ELF-1 (cell line): ENCODE measurements around the gene SPATA17.

Experiments used
- DNase-seq: peaks from one replicate; pipeline ENCODE4 v3.0.0-alpha.2; 2016; ENCODE audit warnings: low read depth, low spot score

SPATA17 gene

GRCh38 chr1:217674028-217674729, 43.0 kb downstream of the SPATA17 start:
- no peak for DNase-seq

DNA sequence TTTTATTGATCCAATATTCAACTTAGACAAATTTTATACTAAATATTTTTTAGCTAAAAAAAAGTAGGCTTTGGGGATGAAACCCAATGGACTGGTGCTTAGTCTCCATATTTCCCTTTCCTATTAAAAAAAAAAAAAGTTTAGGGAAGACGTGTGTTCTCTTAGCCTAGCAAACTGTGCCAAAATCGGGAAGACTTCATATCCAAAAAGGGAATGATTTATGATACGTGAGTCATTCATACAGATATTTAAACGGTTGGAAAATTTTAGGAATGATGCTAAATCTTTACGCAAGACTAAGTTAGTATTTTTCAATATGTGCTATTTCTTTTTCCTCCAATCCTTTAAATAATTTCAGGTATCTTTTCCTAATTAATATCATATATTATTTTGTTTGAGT, 50.7 kb downstream of the SPATA17 start:
- DNase-seq, result no peak

DNA sequence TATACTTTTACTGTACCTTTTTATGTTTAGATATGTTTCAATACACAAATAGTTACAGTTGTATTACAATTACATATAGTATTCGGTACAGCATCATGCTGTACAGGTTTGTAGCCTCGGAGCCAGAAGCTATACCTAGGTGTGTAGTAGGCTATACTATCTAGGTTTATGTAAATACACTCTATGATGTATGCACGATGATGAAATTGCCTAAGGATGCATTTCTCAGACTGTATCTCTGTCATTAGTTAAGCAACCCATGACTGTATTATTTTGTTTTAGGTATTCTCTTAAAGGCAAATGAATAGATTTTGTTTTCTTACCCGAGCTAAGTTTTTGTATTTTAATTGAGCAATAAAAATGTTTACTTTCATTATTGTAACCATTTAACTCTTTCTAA, 56.4 kb downstream of the SPATA17 start:
- no peak for DNase-seq

DNA sequence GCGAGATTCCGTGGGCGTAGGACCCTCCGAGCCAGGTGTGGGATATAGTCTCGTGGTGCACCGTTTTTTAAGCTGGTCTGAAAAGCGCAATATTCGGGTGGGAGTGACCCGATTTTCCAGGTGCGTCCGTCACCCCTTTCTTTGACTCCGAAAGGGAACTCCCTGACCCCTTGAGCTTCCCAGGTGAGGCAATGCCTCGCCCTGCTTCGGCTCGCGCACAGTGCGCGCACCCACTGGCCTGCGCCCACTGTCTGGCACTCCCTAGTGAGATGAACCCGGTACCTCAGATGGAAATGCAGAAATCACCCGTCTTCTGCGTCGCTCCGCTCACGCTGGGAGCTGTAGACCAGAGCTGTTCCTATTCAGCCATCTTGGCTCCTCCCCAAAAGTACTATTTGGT, 65.0 kb downstream of the SPATA17 start:
- peak; percentile 20 for DNase-seq

DNA sequence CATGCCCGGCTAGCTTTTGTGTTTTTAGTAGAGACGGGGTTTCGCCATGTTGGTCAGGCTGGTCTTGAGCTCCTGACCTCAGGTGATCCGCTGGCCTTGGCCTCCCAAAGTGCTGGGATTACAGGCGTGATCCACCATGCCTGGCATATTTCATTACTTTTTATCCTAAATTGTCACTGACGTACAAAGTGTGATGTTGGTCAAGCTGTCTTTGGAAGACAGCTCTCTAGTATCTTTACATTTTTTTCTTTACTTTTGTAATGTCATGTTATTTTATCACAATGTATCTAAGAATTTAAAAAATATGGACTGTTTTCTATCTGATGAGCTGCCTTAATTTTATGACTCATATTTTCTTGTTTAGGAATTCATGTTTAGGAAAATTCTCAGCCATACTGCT, 72.2 kb downstream of the SPATA17 start:
- DNase-seq, result no peak

GRCh38 chr1:217712925-217713597, 81.9 kb downstream of the SPATA17 start:
- no peak for DNase-seq

DNA sequence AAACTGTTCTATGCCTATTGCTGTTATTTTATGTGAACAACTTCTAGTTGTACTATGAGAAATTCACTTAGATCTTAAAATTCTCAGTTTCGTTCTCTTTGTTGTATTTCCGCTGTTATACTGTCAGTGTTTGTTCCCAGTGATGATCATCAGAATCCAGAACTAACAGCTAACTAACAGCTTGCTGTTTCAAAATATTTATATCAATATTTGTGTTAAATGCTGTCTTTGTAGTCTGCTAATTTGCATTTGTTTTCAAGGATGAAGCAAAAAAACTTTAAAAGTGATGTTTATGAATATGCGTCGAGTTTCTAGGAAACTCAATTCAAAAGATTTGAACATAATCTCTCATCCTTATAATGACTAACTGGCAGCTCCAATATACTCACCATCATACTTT, 84.5 kb downstream of the SPATA17 start:
- no peak for DNase-seq

DNA sequence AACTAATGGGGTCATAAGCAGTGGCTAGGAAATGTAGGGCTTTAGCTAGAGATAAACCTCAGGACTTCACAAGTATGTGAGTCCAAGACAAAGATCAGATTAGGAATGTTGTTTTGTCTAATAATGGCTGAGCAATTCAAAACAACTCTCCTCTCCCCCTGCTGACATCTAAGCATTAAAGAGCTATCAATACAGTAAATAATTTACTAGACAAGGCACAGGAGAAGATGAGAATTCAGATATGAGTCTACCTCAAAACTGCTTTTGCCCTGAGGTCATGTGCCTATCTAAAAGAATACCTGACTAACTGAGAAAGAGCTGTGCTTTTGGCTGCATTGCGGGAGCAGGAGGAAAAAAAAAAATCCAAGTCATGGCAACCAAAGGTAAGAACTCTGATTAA, 86.8 kb downstream of the SPATA17 start:
- no peak for DNase-seq

- DNase-seq, result no peak
These were observed 87.7 kb downstream of the SPATA17 start for GRCh38 chr1:217718873-217719272.

GRCh38 chr1:217721692-217722091, 90.5 kb downstream of the SPATA17 start:
- DNase-seq, result no peak

DNA sequence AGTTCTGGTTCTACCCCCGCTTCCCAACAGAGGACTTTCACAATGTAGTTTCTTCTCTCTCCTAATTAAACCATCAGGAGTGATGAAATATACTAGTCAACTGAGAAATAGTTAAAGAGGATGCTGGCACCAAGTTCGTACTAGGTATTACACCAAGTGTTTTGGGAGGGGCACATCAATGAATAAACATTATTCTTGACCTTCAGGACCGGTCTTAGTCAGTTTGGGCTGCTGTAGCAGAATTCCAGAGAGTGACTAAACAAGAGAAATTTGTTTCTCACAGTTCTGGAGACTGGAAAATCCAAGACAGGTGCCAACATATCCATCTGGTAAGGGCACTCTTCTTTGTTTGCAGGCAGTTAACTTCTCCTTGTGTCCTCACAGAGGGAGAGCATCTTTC, 103.8 kb downstream of the SPATA17 start:
- no peak for DNase-seq

GRCh38 chr1:217747156-217747769, 116.1 kb downstream of the SPATA17 start:
- no peak for DNase-seq

DNA sequence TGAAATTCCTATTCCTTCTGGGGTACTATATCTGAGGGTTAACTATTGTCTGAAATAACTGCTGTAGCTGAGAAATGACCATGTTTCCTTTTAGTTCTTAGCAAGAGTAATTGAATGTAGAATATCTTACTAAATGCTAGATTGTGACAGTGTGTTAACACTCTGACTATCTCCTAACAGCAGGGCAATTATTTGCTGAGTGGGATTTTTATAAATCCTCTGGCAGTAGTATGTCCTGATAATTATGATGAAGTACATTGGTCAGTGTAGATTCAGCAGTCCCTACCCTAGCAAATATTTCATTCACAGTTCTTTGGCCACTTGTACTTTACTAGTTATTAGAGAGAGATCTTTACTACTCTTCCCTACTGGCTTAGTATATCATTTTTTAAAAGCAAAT, 138.6 kb downstream of the SPATA17 start:
- no peak for DNase-seq

- DNase-seq, result no peak
These were observed 139.8 kb downstream of the SPATA17 start for GRCh38 chr1:217770918-217771317.

DNA sequence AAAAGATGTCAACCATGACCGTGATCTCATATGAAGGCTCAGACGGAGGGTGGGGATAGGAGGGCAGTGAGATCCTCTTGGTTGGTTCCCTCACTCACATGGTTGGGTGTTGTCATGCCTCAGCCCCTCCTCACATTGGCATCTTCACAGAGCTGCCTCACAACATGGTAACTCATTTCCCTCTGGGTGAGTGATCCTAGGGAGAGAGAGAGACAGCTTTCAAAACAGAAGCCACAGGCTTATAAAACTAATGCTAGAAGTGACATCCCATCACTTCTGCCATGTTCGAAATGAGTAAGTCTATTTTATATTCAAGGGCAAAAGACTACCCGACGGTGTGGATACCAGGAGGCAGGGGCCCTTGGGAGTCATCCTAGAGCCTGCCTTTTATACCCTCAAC, 145.5 kb downstream of the SPATA17 start:
- no peak for DNase-seq

GRCh38 chr1:217781056-217781455, 149.9 kb downstream of the SPATA17 start:
- no peak for DNase-seq

DNA sequence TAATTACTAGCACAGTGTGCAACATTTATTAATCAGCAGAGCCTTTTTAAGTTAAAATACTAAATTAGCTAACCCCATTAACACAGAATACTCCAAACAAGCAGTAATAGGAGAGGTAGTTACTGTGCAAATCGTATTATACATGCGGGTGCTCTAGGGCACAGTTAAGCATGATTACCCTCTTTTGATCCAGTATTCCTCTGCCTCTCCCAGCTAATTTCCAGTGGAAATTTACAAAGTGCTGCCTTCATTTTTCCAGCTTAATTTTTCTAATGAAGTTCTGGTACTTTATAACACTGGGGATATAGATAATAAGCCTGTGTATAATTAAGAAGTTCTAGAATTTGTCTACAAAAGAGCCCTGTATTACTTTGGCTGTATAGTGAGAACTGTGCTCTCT, 159.9 kb downstream of the SPATA17 start:
- no peak for DNase-seq

GRCh38 chr1:217805792-217806191, 174.6 kb downstream of the SPATA17 start:
- DNase-seq, result no peak

DNA sequence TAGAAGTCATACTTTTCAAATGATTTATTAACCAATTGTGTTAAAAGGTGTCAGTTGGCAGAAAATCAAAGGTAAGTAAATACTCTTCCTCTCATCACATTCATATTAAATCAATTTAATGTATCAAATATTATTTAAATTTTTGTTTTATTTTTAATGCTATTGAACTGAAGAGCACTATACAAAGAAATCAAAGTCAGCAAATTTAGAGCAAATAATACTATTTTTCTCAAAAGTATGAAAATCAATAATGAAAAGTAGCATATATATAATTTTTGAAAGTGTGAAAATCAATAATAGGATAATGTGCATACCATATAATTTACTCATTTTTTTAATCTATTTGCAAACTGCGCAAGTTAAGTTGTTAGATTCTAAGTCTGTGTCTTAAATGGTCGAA, 181.0 kb downstream of the SPATA17 start:
- no peak for DNase-seq

- no peak for DNase-seq
These were observed 181.9 kb downstream of the SPATA17 start for GRCh38 chr1:217813031-217813430.

DNA sequence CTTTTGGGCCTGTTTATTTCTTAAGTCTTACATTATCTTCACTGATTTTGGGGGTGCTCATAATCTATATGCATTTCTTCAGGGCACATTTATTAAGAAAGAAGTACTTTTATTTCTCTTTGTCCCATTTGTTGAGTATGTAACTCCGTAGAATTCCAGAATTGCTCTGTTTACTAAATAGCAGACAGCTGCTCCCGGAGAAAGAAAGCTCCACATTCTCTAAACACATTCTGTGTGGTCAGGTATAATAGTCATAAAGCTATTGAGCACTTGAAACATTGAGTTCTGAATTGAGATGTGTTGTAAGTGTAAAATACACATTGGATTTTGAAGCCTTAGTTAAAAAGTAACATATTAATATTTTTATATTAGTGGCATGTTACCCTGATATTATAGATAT, 206.5 kb downstream of the SPATA17 start:
- DNase-seq, result no peak

- no peak for DNase-seq
These were observed 208.0 kb downstream of the SPATA17 start for GRCh38 chr1:217839161-217839560.

- no peak for DNase-seq
These were observed 215.6 kb downstream of the SPATA17 start for GRCh38 chr1:217846733-217847132.
